Measurements from ENCODE around the gene SUPT20HL2.

The SUPT20HL2 gene

GRCh38 chrX:24343719-24344118 lies 29.9 kb upstream of the SUPT20HL2 start:
- no peak overlapping the region for H3K4me3 ChIP-seq (ENCODE audit: low read depth, low read length)
- DNase-seq (ENCODE audit: low read depth) = peak; percentile 18
- no peak for TF ChIP-seq CTCF (IDR thresholded peaks at IDR 0.05; ENCODE audit: low read depth, low read length, missing control alignments)

- H3K4me3 ChIP-seq (ENCODE audit: low read depth, low read length) = no peak overlapping the region
- no peak for TF ChIP-seq CTCF (IDR thresholded peaks at IDR 0.05; ENCODE audit: low read depth, low read length, missing control alignments)
- DNase-seq (ENCODE audit: low read depth) = no peak
Measured at GRCh38 chrX:24341795-24342194, 27.9 kb upstream of the SUPT20HL2 start.

DNA sequence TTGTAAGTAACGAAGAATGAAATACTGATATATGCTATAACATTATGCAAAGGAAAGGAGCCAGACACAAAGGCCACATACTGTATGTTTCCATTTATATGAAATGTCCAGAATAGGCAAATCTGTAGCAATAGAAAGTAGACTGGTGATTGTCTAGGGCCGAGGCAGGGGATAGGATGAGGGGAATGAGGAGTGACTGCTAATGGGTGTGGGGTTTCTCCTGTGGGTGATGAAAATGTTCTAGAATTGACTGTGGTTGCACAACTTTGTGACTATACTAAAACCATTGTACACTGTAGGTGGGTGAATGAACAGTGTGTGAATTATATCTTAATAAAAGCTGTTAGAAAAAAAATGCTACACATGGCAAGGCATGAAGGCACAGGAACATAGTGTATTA lies 26.6 kb upstream of the SUPT20HL2 start:
- no peak overlapping the region for H3K4me3 ChIP-seq (ENCODE audit: low read depth, low read length)
- DNase-seq (ENCODE audit: low read depth) = no peak
- TF ChIP-seq CTCF (IDR thresholded peaks at IDR 0.05; ENCODE audit: low read depth, low read length, missing control alignments) = no peak

- H3K4me3 ChIP-seq (ENCODE audit: low read depth, low read length) = no peak overlapping the region
- DNase-seq (ENCODE audit: low read depth) = no peak
- TF ChIP-seq CTCF (IDR thresholded peaks at IDR 0.05; ENCODE audit: low read depth, low read length, missing control alignments) = no peak
Measured at GRCh38 chrX:24339911-24340310, 26.0 kb upstream of the SUPT20HL2 start.

GRCh38 chrX:24335871-24336270 lies 22.0 kb upstream of the SUPT20HL2 start:
- no peak for DNase-seq (ENCODE audit: low read depth)
- H3K4me3 ChIP-seq (ENCODE audit: low read depth, low read length) = no peak overlapping the region
- TF ChIP-seq CTCF (IDR thresholded peaks at IDR 0.05; ENCODE audit: low read depth, low read length, missing control alignments) = no peak

DNA sequence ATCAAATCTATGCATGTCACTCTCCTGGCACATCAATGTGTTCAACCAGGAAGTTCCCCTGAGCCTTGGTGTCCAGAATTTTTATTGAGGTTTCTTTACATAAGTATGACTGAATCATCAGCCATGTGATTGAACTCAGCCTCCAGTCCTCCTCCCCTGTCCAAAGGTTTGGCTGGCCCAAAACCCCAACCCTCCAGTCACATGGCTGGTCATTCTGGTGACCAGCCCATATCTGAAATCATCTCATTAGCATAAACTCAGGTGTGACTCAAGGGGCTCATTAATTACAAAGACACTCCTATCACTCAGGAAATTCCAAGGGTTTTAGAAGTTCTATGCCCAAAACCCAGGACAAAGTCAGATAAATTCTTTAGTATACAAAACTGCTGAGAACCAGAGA lies 20.6 kb upstream of the SUPT20HL2 start:
- no peak for DNase-seq (ENCODE audit: low read depth)
- TF ChIP-seq CTCF (IDR thresholded peaks at IDR 0.05; ENCODE audit: low read depth, low read length, missing control alignments) = no peak

GRCh38 chrX:24333371-24333770 lies 19.5 kb upstream of the SUPT20HL2 start:
- no peak for TF ChIP-seq CTCF (IDR thresholded peaks at IDR 0.05; ENCODE audit: low read depth, low read length, missing control alignments)
- H3K4me3 ChIP-seq (ENCODE audit: low read depth, low read length) = no peak overlapping the region
- no peak for DNase-seq (ENCODE audit: low read depth)

More for the DNA sequence above, 20.6 kb upstream of the SUPT20HL2 start:
- H3K4me3 ChIP-seq (ENCODE audit: low read depth, low read length) = no peak overlapping the region

Measured in GM12864 (cell line).